Glutamatergic neuron (in vitro differentiated cells): Measurements from ENCODE around the gene ASB11. TPM values are rescaled to one million over a fixed set of nuclear protein-coding genes. Genes with fewer than 3 reads are reported as not detected.

Experiments used
- DNase-seq: peaks from one replicate; pipeline ENCODE4 v3.0.0; 2022
- H3K27ac Mint-ChIP-seq: one replicate; pipeline ENCODE4 v1.8.0; 2020; ENCODE audit warnings: mild to moderate bottlenecking, mixed read lengths, inconsistent platforms; ENCODE audit not compliant: unreplicated experiment
- H3K27me3 Mint-ChIP-seq: one replicate; pipeline ENCODE4 v1.8.0; 2020; ENCODE audit warnings: mild to moderate bottlenecking, moderate library complexity, mixed read lengths, inconsistent platforms; ENCODE audit not compliant: unreplicated experiment
- H3K36me3 Mint-ChIP-seq: one replicate; pipeline ENCODE4 v1.8.0; 2020; ENCODE audit warnings: mild to moderate bottlenecking, mixed read lengths, inconsistent platforms; ENCODE audit not compliant: unreplicated experiment
- H3K4me1 Mint-ChIP-seq: one replicate; pipeline ENCODE4 v1.8.0; 2020; ENCODE audit warnings: mild to moderate bottlenecking, low read depth, mixed read lengths, inconsistent platforms; ENCODE audit not compliant: unreplicated experiment
- H3K4me3 Mint-ChIP-seq: one replicate; pipeline ENCODE4 v1.8.0; 2020; ENCODE audit warnings: mild to moderate bottlenecking, mixed read lengths, inconsistent platforms; ENCODE audit not compliant: unreplicated experiment
- H3K9me3 Mint-ChIP-seq: one replicate; pipeline ENCODE4 v1.8.0; 2020; ENCODE audit warnings: mild to moderate bottlenecking, moderate library complexity, mixed read lengths, inconsistent platforms; ENCODE audit not compliant: unreplicated experiment
- long read RNA-seq: library from polyadenylated mRNA; unstranded; transcript quantifications from one replicate; pipeline ENCODE4 v2.0.0, GENCODE V29; 2020; ENCODE audit not compliant: unreplicated experiment
- total RNA-seq: library from RNA; stranded (reverse); fragmentation: NEBNext Ultra II Directional; extraction: Animal tissue kit (Norgen Biotek cat#: 25700); gene quantifications from one replicate; pipeline ENCODE4 v1.2.1, GENCODE V29; 2021; ENCODE audit not compliant: unreplicated experiment
- TF ChIP-seq, protein P1 (sequence below): fragments of 200-600 bp; sonication (generic); IDR thresholded peaks from one replicate; pipeline ENCODE4 v1.5.0; 2021; ENCODE audit not compliant: partially characterized antibody, unreplicated experiment

Gene ASB11, protein sequence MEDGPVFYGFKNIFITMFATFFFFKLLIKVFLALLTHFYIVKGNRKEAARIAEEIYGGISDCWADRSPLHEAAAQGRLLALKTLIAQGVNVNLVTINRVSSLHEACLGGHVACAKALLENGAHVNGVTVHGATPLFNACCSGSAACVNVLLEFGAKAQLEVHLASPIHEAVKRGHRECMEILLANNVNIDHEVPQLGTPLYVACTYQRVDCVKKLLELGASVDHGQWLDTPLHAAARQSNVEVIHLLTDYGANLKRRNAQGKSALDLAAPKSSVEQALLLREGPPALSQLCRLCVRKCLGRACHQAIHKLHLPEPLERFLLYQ
- total RNA-seq: not detected
- long read RNA-seq: 0 reads

DNA sequence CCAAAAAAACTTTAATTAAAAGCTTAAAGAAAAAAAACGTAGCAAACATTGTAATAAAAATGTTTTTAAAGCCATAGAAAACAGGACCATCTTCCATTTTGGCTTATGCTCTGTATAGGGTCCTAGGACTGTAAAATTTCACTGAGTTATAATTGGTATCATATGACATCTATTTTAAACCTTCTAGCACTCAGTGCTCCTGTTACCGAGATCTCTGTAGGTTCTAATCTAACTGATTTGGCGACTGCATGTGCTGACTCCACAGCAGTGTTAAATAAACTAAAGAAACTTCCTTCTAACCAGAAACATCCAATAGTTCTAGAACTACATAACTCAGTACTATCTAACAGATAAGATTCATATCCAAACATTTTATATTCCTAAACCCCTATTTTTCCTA is at the start of gene ASB11:
Gene ASB11, minus strand, starts transcription at position 132 of the 400 bp plus-strand sequence. Its CDS starts 35 bp downstream, at position 97.
- TF ChIP-seq, protein P1, sequence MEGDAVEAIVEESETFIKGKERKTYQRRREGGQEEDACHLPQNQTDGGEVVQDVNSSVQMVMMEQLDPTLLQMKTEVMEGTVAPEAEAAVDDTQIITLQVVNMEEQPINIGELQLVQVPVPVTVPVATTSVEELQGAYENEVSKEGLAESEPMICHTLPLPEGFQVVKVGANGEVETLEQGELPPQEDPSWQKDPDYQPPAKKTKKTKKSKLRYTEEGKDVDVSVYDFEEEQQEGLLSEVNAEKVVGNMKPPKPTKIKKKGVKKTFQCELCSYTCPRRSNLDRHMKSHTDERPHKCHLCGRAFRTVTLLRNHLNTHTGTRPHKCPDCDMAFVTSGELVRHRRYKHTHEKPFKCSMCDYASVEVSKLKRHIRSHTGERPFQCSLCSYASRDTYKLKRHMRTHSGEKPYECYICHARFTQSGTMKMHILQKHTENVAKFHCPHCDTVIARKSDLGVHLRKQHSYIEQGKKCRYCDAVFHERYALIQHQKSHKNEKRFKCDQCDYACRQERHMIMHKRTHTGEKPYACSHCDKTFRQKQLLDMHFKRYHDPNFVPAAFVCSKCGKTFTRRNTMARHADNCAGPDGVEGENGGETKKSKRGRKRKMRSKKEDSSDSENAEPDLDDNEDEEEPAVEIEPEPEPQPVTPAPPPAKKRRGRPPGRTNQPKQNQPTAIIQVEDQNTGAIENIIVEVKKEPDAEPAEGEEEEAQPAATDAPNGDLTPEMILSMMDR: no peak
- Mint-ChIP-seq H3K36me3 (no peaks in the 10 kb centered on the region), H3K27ac (no peak within 1 kb of the TSS), H3K4me1 (no peaks in the 10 kb centered on the region), H3K9me3 (no peaks in the 10 kb centered on the region), H3K27me3 (no peaks in the 10 kb centered on the region), H3K4me3 (no peak within 1 kb of the TSS)
- no peak for DNase-seq

- Mint-ChIP-seq H3K27me3 (no peaks in the 10 kb centered on the region), H3K9me3 (peaks cover 2% of the 10 kb centered on the region), H3K36me3 (no peaks in the 10 kb centered on the region), H3K4me3 (no peak overlapping the region), H3K4me1 (no peaks in the 10 kb centered on the region), H3K27ac (no peak overlapping the region)
- no peak for DNase-seq
- TF ChIP-seq, protein P1: no peak
Measured at GRCh38 chrX:15359701-15360100, 44.3 kb upstream of the ASB11 start.

DNA sequence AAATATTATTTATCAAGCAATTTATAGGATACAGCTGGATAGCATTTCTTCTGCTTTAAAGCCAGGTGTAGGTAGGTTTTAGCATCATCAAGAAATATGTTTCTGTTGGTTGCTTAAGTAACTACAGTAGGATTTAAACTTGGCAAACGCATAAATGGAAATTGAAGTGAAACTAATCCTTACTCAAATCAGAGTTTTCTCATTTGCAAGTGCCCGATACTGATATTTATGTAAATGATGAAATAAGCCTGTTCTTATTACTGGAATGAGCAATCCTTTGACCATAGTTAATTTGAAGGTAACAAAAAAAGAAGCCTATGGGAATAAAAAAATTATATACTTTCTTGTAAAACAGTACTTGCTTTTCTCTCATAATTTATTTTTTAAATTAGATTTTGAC is 43.1 kb upstream of the ASB11 start:
- no peaks in the 10 kb centered on the region for H3K4me1 Mint-ChIP-seq
- no peak overlapping the region for H3K27ac Mint-ChIP-seq
- H3K4me3 Mint-ChIP-seq: no peak overlapping the region
- TF ChIP-seq, protein P1: no peak
- H3K27me3 Mint-ChIP-seq: no peaks in the 10 kb centered on the region
- no peak for DNase-seq
- peaks cover 2% of the 10 kb centered on the region for H3K9me3 Mint-ChIP-seq
- no peaks in the 10 kb centered on the region for H3K36me3 Mint-ChIP-seq

- Mint-ChIP-seq H3K27ac (no peak overlapping the region), H3K4me1 (no peaks in the 10 kb centered on the region), H3K4me3 (no peak overlapping the region), H3K27me3 (no peaks in the 10 kb centered on the region), H3K36me3 (no peaks in the 10 kb centered on the region), H3K9me3 (peaks cover 2% of the 10 kb centered on the region)
- no peak for DNase-seq
- TF ChIP-seq, protein P1: no peak
Measured at GRCh38 chrX:15356444-15356843, 41.0 kb upstream of the ASB11 start.

DNA sequence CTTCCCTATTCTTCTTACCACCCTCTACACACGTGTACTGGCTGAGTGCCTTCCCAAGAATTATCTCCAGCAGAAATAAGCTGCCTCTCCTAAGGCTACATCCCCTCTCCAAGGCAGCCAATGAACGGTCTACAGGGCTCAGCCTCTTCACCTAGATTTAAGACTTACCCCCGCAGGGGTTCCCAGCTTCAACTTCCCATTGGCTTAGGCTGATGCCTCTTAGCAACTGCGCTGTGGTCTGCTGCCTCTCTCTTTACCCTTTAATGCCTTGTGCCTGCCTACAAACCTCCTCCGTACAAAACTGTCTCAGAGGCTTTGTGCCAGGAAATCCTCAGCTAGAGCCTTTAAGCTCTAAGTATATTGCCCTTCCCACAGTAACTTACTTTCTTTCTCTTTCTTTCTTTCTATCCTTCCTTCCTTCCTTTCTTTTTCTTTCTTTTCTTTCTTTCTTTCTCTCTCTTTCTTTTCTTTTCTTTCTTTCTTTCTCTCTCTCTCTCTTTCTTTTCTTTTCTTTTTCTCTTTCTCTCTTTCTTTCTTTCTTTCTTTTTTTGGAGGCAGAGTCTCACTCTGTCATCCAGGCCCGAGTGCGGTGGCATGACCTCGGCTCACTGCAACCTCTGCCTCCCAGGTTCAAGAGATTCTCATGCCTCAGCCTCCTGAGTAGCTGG is 35.0 kb upstream of the ASB11 start:
- H3K27me3 Mint-ChIP-seq: peaks cover 2% of the 10 kb centered on the region
- TF ChIP-seq, protein P1: no peak
- no peak overlapping the region for H3K27ac Mint-ChIP-seq
- no peaks in the 10 kb centered on the region for H3K36me3 Mint-ChIP-seq
- H3K4me1 Mint-ChIP-seq: peaks cover 9% of the 10 kb centered on the region
- no peaks in the 10 kb centered on the region for H3K9me3 Mint-ChIP-seq
- H3K4me3 Mint-ChIP-seq: no peak overlapping the region
- no peak for DNase-seq
